ENCODE results near the gene HDAC4. TPM values are rescaled to one million over a fixed set of nuclear protein-coding genes. Genes with fewer than 3 reads are reported as not detected.

The HDAC4 gene
- total and polyA plus RNA-seq, 2 experiments from 2014 or later = 8.1 to 41.8 TPM

GRCh38 chr2:239354791-239355136 is 46.1 kb downstream of the HDAC4 start (continued):
- TF ChIP-seq ZNF462 (CRISPR knock-in tag; IDR thresholded peaks at IDR 0.05) (no peak), ZNF114 (CRISPR knock-in tag; IDR thresholded peaks at IDR 0.05) (no peak)

GRCh38 chr2:239354132-239354790 is 46.6 kb downstream of the HDAC4 start:
- H3K27ac Mint-ChIP-seq = no peak overlapping the region
- H4K20me1 ChIP-seq (replicated peaks; ENCODE audit: insufficient read depth) = peaks cover 13% of the 10 kb centered on the region
- H3K36me3 Mint-ChIP-seq (ENCODE audit: low read depth) = peaks cover 36% of the 10 kb centered on the region
- no peaks in the 10 kb centered on the region for H3K36me3 ChIP-seq (ENCODE audit: insufficient read depth)
- 0 out of 2 replicates have a peak, but pooled peaks cover 7% of the 10 kb centered on the region for H3K4me1 ChIP-seq (ENCODE audit: insufficient read depth)
- H3K79me2 ChIP-seq (replicated peaks; ENCODE audit: insufficient read depth) = peaks cover 96% of the 10 kb centered on the region
- H3K27me3 ChIP-seq (ENCODE audit: insufficient read depth) = no peaks in the 10 kb centered on the region
- DNase-seq (ENCODE audit: low spot score) (no peak), ATAC-seq (no peak)
- H3F3A ChIP-seq (replicated peaks; ENCODE audit: low read depth) = no peaks in the 10 kb centered on the region
- H3K9me2 ChIP-seq (ENCODE audit: insufficient read depth) = no peaks in the 10 kb centered on the region
- H3K9me3 Mint-ChIP-seq = 0 out of 3 replicates have a peak, but pooled peaks cover 5% of the 10 kb centered on the region
- peaks cover 16% of the 10 kb centered on the region for H3K4me1 Mint-ChIP-seq
- H3K4me3 Mint-ChIP-seq = no peak overlapping the region
- H2AFZ ChIP-seq = no peak overlapping the region
- no peak for TF ChIP-seq NANOG (IDR thresholded peaks at IDR 0.05; ENCODE audit: borderline replicate concordance)
- no peak for TF ChIP-seq ETS1 (IDR thresholded peaks at IDR 0.05)
- TF ChIP-seq CREB1 (CRISPR knock-in tag; IDR thresholded peaks at IDR 0.05; ENCODE audit: low read depth) = no peak
- TF ChIP-seq REST (IDR thresholded peaks at IDR 0.05; ENCODE audit: unreplicated experiment) = no peak
- TF ChIP-seq EZH2phosphoT487 (IDR thresholded peaks at IDR 0.05; ENCODE audit: unreplicated experiment) = no peak
- no peak overlapping the region for H3K4me2 ChIP-seq
- H3K4me3 ChIP-seq = no peak overlapping the region
- no peak overlapping the region for H3K27ac ChIP-seq (ENCODE audit: low read depth)
- H3K27me3 Mint-ChIP-seq (ENCODE audit: insufficient read depth, low read depth, poor library complexity) = peaks cover 10% of the 10 kb centered on the region

Measured in GM23338 (cell line).